Testis (tissue), 2 donors: ENCODE data around the gene TBP.
"Not testable (repeated sequence)": the region's sequence is repeated elsewhere in the genome, so short reads cannot be mapped to it uniquely, and the experiment has no call there.

Source experiments
- CTCF ChIP-seq, 3 experiments: fragments of 450-650 bp in 2 of 3; fragments of 200-600 bp in 1 of 3; sonication (generic) in 1 of 3; IDR thresholded peaks; one replicate each; pipeline ENCODE4 v1.5.1; 2016 to 2019; ENCODE audit warnings: antibody characterized with exemption in 3 of 3, mild to moderate bottlenecking in 2 of 3, moderate library complexity in 1 of 3
- POLR2A ChIP-seq: fragments of 450-650 bp; IDR thresholded peaks from one replicate; pipeline ENCODE4 v1.6.1; 2017; ENCODE audit warnings: antibody characterized with exemption, mild to moderate bottlenecking, moderate library complexity

GRCh38 chr6:170527995-170528394 lies 26.2 kb upstream of the TBP start:
- TF ChIP-seq CTCF (IDR thresholded peaks at IDR 0.05); POLR2A: not testable (repeated sequence)
